ENCODE measurements around the gene LRRC4B.
"Not testable (repeated sequence)": the region's sequence is repeated elsewhere in the genome, so short reads cannot be mapped to it uniquely, and the experiment has no call there.

LRRC4B gene

DNA sequence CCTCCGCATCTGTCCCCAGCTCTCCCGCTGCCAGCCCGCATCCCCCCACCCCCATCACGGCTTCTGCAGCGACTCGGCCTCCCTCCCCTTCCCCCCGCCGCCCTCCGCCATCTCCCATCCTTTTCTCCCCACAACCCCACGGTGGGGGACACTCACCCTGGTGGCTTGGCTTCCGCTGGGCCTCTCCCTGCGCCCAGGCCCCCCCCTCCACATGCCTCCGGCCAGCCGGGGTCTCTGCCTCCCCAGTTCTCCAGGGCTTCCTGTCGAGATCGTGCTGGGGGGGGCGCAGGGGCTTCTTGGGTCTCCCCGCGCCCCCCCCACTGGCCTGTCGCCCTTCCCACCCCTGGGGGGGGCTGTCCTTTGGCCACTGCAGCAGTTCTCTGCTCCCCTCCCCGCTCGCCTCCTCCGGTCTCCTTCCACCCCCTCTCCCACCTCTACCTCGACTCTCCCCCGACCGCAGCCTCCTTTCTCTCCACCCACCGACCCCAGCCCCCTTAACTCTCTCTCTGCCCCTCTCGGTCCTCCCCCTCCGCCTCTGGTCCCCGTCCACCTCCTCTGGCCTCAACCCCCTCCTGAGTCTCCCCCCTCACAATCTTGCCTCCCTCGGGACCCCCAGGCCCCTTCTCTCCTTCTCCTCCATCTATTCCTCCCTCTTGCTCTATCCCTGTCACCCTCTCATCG is 17.1 kb downstream of the LRRC4B start:
- no peak for FAIRE-seq

DNA sequence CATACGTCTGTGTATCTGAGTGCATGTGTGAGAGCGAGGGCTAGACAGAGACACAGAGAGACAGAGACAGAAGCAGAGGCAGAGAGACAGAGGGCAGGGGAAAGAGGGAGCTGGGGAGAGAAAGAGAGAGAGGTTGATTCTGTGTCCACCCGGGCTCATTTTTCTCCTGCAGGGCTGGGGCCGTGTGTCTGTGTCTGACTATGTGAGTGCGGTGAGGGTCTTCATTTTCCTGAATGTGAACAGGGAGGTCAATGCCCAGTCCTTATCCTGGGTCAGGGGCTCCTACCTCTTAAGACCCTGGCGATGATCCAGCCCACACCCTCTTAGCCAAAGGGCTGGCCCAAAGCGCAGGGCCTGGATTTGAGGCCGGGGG is 17.7 kb downstream of the LRRC4B start:
- no peak for FAIRE-seq

- FAIRE-seq = no peak
These were observed 18.2 kb downstream of the LRRC4B start for GRCh38 chr19:50549927-50550593.

GRCh38 chr19:50549059-50549926 is 18.9 kb downstream of the LRRC4B start:
- FAIRE-seq = no peak

DNA sequence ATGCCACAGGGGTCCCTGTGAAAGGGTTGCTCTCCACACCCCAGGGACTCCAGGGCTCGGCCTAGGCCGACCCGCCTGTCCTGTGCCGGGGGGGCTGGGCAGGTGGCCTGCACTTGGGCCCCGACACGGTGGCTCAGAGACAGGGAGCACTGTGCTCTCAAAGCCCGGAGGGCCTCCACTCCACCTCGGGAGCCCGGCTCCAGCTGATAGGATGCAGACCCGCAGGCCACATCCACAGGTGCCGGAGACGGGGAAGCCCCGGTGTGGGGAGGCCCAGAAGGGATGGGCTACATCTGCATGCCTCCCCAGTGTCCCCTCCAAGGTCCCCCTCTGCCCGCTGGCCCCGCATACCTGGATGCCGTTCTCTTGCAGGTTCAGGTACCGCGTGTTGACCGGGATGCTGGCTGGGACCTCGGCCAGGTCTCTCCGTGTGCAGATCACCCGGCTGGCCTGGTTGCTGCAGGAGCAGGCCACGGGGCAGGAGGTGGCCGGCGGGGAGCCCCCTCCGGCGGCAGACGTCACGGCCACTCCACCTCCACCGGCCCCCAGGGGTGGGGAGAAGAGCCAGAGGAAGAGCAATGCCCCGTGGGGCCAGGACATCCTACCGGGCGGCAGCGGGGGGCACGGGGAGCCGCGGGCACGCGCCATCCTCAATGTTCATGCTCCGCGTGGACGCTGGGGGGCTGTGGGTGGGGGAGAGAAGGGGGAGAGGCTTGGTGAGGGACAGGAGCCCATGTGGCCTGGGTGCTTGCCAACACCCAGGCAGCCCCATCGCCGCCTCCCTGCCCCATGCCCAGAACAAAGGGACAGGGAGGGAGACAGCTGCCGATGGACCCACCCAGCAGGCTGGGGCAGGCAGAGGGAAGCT is 19.8 kb downstream of the LRRC4B start:
- FAIRE-seq = no peak

- no peak for FAIRE-seq
These were observed 20.6 kb downstream of the LRRC4B start for GRCh38 chr19:50547385-50548190.

- FAIRE-seq = no peak
These were observed 21.6 kb downstream of the LRRC4B start for GRCh38 chr19:50546527-50547221.

- no peak for FAIRE-seq
These were observed 25.3 kb downstream of the LRRC4B start for GRCh38 chr19:50542943-50543342.

- peak; percentile 84 for FAIRE-seq
These were observed 30.4 kb downstream of the LRRC4B start for GRCh38 chr19:50537769-50538230.

DNA sequence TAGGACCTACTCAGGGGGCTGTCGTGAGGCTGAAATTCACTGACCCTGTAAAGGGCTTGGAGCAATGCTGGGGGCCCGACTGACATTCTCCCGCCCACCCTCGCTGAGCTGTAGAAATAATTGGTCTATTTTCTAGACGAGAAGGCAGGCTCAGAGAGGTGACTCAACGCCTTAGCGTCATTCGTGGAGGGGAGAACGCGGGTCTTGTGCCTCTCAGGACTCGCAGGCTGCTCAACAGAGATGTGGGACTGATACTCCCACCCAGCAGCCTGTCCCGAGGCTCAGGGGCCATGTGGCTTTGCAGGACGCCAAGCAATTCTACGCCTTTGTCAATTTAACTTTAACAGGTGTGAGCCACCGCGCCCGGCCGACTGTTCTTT is 30.9 kb downstream of the LRRC4B start:
- no peak for FAIRE-seq

GRCh38 chr19:50536662-50537305 is 31.5 kb downstream of the LRRC4B start:
- no peak for FAIRE-seq

- FAIRE-seq = no peak
These were observed 32.5 kb downstream of the LRRC4B start for GRCh38 chr19:50535672-50536187.

GRCh38 chr19:50534478-50534877 is 33.8 kb downstream of the LRRC4B start:
- no peak for FAIRE-seq

GRCh38 chr19:50532952-50533351 is 35.3 kb downstream of the LRRC4B start:
- no peak for FAIRE-seq

DNA sequence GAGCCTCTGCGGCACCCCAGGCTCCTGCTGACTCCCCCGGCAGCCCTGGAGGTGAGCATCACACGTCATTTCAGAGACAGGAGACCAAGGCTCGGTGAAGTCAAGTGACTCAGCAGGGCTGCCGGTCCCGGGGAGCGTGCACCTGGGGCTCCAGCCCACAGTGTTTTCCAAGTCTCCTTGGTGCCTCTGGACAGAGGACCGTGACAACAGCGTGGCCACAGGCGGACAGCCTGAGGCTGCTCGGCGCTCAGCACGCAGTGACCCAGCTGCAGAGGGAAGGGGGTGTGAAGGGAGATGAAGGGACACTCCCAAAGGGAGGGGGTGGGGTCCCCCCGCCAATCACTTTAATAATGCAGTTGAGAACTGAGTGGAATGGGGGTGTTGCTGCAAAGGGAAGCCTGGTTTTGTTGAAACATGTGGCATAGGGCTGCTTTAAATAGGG is 37.0 kb downstream of the LRRC4B start:
- no peak for FAIRE-seq

DNA sequence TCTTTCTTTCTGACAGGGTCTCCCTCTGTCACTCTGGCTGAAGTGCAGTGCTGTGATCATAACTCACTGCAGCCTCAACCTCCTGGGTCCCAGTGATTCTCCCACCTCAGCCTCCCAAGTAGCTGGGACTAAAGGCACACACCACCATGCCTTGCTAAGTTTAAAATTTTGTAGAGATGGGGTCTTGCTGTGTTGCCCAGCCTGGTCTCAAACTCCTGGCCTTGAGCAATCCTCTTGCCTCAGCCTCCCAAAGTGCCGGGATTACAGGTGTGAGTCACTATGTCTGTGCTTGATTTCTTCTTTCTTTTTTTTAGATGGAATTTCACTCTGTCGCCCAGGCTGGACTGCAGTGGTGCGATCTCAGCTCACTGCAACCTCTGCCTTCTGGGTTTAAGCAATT is 40.2 kb downstream of the LRRC4B start:
- FAIRE-seq = not testable (repeated sequence)

- FAIRE-seq = no peak
These were observed 45.4 kb downstream of the LRRC4B start for GRCh38 chr19:50522881-50523280.

DNA sequence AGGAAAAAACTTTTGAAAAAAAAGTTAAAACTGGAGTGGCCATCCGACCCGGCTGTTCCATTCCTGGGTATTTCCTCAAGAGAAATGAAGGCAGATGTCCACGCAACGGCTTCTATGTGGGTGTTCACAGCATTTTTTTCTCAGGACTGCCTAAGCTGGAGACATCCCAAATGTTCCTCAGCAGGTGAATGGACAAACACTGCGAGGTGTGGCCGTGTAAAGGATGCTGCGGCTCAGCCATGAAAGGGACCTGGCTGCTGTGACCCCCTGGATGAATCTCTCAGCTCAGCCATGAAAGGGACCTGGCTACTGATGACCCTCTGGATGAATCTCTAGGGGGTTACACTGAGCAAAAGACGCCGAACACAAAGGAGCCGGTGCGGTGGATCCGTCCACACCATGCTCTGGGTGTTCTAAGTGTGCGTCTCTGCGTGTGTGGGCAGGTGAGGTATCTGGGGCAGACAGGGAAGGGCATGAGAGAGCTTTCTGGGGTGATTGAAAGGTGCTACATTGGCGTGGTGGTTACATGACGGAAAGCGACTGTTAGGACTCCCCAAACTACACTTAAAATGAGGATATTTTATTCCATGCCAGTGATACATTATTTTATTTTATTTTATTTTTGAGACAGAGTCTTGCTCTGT is 47.3 kb downstream of the LRRC4B start:
- FAIRE-seq = no peak

- no peak for FAIRE-seq
These were observed 49.1 kb downstream of the LRRC4B start for GRCh38 chr19:50519006-50519575.
